GM18499 (cell line): Measurements from ENCODE around the gene LIN7C.
A peak's percentile ranks its signal among the peaks of the same experiment; 100 is the strongest.

Experiments
- ATAC-seq: cut with Tn5 transposase; IDR thresholded peaks from one replicate; pipeline ENCODE4 v1.9.1; 2021; ENCODE audit warnings: moderate number of reproducible peaks; ENCODE audit not compliant: insufficient read depth, unreplicated experiment

LIN7C gene

DNA sequence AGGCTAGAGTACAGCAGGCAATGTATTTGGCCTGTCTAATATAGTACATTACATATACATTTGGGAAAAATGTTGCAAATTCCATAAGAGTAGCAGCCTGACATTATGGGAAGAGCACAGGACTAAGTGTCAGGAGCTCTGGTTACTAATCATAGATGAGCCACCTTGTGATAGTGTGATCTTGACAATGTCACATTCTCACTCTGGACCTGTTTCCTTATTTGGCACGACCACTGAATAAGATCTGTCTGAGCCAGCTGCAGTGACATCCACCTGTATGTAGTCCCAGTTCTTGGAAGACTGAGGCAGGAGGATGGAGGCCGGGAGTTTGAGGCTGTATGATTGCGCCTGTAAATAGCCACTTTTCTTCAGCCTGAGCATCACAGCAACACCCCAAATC is 5.7 kb upstream of the LIN7C start:
- ATAC-seq: no peak

GRCh38 chr11:27509908-27510307 is 3.3 kb upstream of the LIN7C start:
- no peak for ATAC-seq

- ATAC-seq: no peak
Measured at GRCh38 chr11:27507557-27508322, 1.2 kb upstream of the LIN7C start.

DNA sequence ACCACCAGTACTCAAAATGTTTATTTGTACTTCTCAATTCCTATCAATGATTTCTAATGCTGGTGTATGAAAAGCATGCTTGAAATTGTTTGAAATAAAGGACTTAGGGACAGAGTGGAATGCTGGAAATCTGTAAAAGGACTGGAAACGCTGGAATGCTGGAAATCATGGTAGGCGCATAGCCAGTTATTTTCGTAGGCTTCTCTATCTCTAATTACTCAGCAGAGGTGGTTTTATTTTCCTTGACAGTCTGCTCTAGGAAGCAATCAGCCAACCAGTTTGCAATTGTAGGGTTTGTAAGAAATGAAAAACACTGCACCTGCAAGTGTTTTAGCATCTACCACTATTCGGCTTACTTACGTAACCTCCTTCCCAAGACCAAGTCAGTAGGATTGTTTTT is 788 bp downstream of the LIN7C start:
- ATAC-seq: no peak

GRCh38 chr11:27504205-27504604 is 2.4 kb downstream of the LIN7C start:
- no peak for ATAC-seq

GRCh38 chr11:27501100-27501499 is 5.5 kb downstream of the LIN7C start:
- no peak for ATAC-seq

GRCh38 chr11:27497911-27498310 is 8.7 kb downstream of the LIN7C start:
- no peak for ATAC-seq

DNA sequence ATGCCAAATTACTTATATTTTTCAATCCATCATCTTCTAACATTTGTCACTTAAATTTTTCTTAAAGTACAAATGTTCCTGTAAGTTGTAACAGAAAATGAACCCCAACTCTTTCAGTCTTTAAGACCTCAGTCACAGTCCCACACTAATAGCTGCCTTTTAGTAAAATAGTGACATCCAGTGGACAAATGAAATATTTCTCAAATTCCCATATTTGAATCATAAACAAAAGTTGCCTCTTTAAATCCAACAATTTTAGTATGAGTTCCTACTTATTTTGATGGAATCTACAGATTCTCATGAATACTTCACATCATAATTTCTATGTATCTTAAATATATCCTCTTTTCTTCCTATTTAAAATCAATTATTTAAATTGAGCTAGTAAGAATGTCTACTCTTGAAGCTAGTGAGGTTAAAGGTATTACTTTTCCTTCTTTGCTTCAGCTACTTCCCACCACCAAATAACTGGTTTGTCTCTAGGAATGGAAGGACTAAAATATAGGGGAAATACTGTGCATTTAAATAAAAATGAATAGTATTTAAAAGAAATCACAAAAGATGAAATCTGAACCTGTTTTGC is 9.2 kb downstream of the LIN7C start:
- peak; percentile 53 for ATAC-seq

DNA sequence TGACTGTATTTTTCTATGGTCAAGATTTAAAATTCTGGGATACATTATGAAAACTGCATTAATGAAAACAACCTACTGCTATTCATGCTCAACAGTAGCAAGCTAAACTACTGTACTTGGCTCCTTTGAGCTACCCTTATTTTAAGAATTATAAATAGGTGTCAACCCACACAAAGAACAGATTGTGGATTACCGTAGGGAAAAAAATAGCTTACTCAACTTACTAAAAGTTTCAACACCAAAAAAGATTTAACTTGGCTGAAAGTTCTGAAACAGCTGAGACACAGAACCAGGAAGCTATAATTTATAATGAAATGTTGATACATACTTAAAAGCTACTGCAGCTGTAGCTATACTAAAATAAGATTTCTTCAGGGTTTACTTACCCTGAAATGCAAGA is 10.1 kb downstream of the LIN7C start:
- no peak for ATAC-seq

DNA sequence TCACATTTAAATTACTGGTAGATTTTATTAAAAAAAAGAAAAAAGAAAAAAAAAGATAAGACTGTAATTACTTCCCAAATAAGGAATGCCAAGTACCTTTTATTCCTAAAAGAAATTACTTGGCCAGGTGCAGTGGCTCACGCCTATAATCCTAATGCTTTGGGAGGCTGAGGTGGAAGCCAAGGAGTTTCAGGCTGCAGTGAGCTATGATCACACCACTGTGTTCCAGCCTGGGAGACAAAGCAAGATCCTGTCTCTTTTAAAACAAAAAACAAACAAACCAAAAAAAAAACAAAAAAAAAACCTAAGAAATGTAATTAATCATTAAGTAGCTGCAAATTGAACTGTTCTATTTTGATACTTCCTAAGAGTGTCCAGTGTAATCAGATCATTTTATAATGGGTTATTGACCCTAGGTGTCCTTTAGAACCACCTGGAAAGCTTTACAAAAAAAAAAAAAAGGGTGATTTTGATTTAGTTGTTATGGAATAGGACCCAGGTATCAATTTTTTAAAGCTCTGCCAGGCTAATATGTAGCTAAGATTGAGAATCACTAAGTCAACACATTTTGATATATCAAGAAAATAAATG is 10.8 kb downstream of the LIN7C start:
- ATAC-seq: no peak

- ATAC-seq: no peak
Measured at GRCh38 chr11:27489092-27489491, 17.5 kb downstream of the LIN7C start.

DNA sequence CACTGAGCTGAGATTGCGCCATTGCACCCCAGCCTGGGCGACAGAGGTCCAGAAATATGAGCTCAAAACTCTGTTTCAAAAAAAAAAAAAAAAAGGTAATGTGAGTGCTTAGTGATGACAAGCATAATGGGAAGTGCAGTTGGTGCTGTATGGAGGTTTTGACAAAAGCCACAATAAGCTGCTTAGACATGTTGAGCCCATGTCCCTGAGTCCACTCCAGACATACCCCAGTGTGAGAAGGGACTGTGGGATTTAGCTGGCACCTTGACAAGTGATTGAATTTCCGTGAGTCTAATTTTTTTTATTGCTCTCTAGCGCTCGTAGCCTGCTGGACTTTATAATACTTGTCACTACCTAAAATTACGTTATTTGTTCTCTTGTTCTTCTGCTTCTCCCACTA is 18.9 kb downstream of the LIN7C start:
- no peak for ATAC-seq

DNA sequence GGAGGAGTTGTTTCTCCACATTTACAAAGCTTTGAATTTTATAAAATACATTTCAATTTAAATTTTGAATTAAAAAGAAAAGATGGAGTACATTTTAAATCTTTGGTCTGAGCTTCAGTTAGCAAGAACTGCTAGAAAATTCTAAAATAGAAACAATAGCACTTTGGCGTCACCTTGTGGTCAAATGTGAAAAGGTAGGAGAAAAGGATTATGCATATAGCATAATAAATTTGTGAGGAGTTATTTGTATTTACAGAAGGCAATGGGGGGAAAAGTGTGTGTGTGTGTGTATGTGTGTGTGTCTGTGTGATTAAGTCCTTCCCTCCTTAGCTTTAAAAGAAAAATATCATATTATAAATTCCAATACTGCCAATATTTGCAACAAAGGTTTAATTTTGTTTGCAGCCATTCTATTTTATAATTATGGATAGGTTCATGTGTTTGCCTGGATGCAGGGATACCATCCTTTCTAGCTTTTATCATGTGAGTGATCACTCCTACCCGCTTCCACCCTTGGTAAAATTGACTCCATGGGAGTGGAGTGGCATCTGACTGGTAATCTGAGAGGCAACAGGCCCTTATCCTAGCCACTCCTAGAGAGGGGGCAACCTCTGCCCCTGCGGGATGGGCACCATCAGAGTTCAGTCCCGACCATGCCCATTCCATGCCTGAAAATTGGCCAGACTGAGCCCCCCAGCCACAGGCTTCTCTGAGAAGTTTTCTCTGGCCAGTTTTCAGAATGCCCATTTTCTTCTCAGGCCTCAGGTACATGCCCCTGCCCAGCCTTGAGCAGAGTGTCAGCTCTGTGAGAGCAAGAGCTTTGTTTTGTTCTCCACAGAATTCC is 20.4 kb downstream of the LIN7C start:
- ATAC-seq: no peak

- no peak for ATAC-seq
Measured at GRCh38 chr11:27482793-27483192, 23.8 kb downstream of the LIN7C start.

DNA sequence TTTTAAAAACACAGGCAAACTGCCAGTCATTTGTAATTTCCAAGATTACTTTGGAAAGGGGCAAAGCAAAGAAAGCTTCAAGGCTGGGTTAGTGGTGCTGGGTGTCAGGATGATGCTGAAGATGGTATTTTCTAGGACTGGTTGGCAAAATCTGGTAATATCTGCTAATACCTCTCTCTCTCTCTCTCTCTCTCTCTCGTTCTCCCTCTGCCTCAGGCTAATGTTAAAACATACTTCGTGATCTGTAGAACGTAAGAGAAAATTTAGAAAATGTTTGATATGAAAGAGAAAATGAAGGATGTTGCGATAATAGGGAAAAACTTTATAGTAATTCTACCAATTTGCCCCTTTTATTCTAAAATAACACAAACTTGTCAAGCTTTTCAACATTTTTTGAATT is 24.6 kb downstream of the LIN7C start:
- ATAC-seq: no peak

- ATAC-seq: no peak
Measured at GRCh38 chr11:27477831-27478230, 28.7 kb downstream of the LIN7C start.

GRCh38 chr11:27477243-27477642 is 29.3 kb downstream of the LIN7C start:
- no peak for ATAC-seq

- no peak for ATAC-seq
Measured at GRCh38 chr11:27475622-27476021, 30.9 kb downstream of the LIN7C start.

DNA sequence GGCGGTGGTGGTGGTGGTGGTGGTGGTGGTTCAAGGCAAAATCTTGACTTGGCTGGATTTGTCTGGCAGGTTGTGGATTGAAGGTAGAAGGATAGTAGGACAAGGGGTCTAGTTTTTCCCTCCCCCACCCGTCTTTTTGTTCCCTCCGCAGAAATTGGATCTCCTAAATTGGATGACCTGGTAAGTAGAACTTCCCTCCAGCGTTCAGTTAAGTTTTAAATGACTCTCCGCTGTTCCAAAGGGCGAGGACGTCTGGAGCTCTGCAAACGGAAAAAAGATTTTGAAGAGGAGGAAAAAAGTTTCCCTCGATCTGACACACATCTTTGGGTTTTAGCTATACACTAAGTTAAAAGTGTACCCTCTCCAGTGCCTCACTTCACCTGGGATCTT is 33.6 kb downstream of the LIN7C start:
- ATAC-seq: no peak

DNA sequence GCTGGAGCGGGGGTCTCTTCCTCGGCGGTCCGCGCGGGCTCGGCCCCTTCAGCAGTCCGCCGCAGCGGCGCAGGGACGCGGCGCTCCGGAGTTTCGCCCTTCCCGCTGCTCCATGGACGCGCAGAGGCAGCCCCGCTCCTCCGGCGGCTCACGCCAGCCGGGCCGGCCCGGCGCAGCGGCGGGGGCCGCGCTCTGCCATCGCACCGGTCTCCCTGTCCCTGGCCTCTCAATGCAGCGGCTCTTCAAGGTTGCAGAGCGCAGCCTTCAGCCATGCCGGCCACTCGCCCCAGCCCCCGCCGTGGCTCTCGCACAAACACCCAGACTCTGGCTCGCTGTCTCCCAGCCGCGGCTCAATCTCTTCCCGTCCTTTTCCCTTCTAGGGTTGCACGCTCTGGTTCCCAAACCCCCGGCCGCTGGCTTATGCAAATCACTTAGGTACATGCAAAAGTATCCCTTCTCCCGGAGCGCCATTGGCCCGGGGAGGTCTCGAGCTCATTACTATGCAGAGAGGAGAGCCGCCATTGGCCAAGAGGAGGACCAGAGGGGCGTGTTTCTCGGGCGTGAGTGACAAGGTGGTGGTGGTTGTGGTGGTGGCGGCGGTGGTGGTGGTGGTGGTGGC is 34.1 kb downstream of the LIN7C start, which contains the start of gene LGR4:
Gene LGR4 (minus strand): TSS at position 393 of the 619 bp plus-strand sequence. CDS start 488 bp downstream, outside the sequence.
- peak; percentile 59 for ATAC-seq
